DMS53 treated with DMSO at 0.1 percent for 48 hours (cell line): Measurements from ENCODE around the gene TLX3.

Experiments used
- DNase-seq: peaks from one replicate; lab custom pipeline; 2025; ENCODE audit not compliant: unreplicated experiment; lab: John Stamatoyannopoulos, UW

Gene TLX3

GRCh38 chr5:171300358-171300757, 8.7 kb upstream of the TLX3 start:
- DNase-seq, result no peak

DNA sequence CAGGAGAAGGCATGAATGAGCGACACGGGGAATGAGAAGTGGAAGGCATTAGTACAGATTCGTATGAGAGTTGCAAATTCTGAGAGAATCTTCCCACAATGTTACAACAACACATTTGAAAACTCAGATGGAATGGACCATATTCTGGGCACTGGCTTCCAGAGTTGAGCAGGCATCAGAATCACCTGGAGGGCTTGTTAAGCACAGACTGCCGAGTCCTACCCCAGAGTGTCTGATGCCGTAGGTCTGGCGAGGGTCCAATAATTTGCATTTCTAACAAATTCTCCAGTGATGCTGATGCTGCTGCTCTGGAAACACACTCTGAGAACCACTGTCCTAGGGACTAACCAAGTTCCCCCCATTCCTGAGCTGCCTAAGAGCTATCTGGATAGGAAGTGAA, 2.9 kb upstream of the TLX3 start:
- DNase-seq, result no peak

DNA sequence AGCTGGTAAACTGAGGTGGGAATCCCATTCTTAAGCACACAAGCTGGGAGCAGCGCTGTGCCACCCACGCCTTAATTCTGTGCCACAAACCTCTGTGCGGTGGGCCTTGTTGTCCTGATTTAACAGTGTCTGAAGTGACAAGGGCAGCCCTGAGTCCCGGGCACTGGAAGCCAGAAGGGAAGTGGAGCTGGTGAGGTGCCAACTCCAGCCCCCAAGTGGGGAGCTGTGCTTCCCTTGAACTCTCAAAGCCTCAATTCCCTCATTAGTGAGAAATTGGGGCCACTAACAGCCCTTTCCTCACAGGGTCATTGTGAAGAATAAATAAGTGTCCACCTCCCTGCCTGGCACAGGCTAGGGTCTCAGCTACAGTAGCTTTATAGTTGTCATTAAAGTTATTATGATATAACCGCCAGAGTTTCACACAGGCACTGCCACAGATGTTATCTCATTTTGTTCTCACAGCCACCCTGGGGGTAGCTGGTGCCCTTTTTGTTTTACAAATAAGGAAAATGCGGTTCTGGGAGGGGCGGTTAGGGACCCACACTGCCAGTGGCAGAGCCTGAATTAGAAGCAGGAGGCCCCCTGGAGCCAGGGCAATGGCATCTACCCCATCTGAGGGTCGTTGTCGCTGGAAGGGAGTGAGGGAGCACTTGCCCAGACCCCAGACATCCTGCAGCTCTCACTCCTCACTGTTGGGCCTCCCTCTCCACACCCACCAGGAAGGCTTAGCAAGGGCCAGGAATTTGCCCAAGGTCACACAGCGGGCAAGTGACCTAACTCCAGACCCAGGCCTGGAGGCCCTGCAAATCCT, 2.1 kb upstream of the TLX3 start:
- no peak for DNase-seq

DNA sequence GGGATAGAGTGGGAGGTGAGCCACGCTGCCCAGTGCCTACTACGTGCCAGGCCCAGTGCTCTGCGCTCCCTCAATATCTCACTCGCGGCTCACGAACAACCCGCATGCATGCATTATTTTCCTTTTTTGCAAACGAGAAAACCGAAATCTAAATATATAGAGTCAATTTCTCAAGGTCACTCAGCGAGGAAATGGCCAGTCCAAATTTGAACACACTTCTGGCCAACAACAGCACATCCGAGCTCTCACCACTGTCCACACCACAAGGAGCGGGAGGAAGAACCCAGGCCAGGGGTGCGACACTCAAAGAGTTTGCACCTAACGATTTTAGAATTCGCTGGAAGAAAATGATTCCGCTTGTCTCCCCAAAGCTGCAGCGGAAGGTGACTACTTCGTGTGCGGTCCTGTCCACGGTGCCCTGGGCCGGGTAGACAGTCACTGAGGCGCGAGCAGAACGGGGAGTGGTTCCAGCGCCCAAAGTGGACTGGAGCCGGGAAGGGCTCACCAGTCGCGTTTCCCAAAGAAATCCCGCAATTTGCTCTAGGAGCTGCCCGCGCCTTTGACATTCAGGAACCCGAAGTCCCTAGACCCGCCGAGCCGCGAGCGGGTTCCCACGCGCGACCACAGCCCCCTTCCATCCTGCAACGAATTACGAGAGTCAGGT, 1.1 kb upstream of the TLX3 start:
- no peak for DNase-seq

DNA sequence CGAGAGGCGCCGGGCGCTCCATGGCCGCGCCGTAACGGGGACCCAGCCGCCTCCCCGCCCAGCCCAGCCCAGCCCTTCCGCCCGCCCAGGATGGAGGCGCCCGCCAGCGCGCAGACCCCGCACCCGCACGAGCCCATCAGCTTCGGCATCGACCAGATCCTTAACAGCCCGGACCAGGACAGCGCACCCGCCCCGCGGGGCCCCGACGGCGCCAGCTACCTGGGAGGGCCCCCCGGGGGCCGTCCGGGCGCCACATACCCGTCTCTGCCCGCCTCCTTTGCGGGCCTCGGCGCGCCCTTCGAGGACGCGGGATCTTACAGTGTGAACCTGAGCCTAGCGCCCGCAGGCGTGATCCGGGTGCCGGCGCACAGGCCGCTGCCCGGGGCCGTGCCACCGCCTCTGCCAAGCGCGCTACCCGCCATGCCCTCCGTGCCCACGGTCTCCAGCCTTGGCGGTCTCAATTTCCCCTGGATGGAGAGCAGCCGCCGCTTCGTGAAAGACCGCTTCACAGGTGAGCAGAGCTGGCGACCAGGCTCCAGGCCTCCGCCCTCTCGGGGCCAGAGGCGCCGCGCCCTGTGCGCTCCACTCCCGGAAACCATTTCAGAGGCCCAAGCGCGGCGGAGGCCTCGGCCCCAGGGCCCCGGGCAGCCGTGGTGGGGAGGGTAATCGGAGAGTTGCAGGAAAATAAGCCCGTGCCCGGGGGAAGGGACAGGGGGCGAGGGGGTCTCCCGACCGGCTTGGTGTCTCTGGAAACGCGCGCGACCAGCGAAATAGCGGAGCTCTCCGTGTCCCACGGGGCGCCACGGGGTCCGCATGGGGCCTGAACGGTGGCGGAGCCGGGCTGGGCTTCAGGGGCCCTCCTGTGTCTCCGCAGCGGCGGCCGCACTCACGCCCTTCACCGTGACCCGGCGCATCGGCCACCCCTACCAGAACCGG, 496 bp downstream of the TLX3 start:
- no peak for DNase-seq

DNA sequence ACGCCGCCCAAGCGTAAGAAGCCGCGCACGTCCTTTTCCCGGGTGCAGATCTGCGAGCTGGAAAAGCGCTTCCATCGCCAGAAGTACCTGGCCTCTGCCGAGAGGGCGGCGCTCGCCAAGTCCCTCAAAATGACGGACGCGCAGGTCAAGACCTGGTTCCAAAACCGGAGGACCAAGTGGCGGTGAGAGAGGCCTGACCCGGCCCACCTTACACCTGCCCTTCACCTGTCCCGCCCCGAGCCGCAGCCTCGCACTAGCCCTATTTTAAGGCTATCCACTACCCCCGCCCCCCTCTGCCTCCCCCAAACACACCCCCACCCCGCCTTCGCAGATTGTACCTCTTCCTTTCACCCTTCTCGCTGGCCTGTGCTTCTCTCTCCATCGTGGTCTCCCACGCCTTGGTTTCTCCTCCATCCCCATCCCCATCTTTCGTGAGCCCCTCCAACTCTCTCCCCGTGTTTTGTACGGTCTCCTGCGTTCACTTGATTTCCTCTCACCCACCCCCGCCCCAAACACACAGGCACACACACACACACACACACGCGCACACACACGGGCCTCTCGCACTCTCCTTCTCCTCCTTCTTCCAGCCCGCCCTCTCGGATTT, 1.3 kb downstream of the TLX3 start:
- peak; percentile 39 for DNase-seq

GRCh38 chr5:171310819-171311321, 1.8 kb downstream of the TLX3 start:
- no peak for DNase-seq

GRCh38 chr5:171311322-171312077, 2.5 kb downstream of the TLX3 start:
- peak; percentile 56 for DNase-seq

GRCh38 chr5:171312129-171312974, 3.3 kb downstream of the TLX3 start:
- DNase-seq, result peak; percentile 49

DNA sequence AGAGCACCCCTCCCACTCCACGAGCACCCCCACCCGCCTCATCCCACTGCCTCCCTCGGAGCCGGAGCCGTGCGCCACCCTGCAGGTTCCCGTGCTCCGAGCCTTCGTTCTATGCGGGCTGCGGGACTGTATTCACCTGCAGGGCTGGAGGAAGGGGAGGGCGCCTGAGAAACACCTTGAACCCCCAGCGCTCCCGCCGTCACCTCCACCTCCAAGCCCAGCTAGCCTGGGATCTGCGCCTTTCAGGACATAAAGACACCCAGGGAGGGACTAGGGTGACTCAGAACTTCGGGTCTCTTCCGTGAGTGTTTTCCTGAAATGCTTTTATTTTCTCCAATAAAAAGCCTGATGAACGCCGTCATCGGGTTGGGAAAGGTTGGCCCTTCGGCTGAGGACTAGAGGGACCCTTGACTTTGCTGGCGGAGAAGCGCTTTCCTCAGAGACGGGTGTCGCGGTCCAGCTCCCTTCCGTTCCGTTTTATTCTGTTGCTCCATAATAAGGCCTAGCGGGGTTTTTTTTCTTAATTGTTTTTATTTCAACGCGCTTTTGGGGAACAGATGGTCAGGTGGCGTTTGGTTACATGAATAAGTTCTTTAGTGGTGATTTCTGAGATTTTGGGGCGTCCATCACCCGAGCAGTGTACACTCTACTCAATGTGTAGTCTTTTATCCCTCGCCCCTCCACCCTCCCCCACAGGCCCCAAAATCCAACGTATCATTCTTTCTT, 4.6 kb downstream of the TLX3 start:
- no peak for DNase-seq

GRCh38 chr5:171314728-171315385, 5.8 kb downstream of the TLX3 start:
- peak; percentile 31 for DNase-seq

DNA sequence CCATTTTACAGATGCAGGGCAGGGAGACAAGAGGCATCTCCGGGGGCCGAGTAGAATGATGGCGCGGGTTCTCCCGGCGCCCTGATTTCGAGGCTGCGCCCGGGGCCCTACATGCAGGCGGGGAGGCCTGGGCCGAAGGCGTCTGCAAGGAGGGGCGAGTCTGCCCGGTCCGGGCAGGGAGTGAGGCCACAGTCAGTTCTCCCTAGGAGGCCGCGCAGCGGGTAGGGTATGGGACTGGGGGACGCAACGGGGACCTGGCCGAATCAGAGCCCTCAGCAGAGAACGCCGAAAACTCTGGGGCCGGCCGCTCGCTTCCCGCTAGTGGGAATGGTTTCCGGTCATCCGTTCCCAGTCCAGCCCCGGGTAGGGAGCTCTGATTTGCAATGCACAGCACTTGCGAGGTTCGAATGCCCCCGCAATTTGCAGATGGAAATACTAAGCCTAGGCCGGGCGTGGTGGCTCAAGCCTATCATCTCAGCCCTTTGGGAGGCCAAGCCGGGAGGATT, 6.4 kb downstream of the TLX3 start:
- DNase-seq, result peak; percentile 13

- no peak for DNase-seq
Measured at GRCh38 chr5:171315925-171316257, 6.8 kb downstream of the TLX3 start.

- DNase-seq, result no peak
Measured at GRCh38 chr5:171316258-171317121, 7.4 kb downstream of the TLX3 start.

- no peak for DNase-seq
Measured at GRCh38 chr5:171317230-171317629, 8.2 kb downstream of the TLX3 start.

- no peak for DNase-seq
Measured at GRCh38 chr5:171318026-171318425, 9.0 kb downstream of the TLX3 start.

- DNase-seq, result no peak
Measured at GRCh38 chr5:171321447-171321846, 12.4 kb downstream of the TLX3 start.
